Activated CD8-positive, alpha-beta memory T cell treated with anti-CD3 and anti-CD28 coated beads, Interleukin-2, amount 50 U/mL, for 4 hours (primary cell): Measurements from ENCODE around the gene RTP4.
"Not testable (repeated sequence)": the region's sequence is repeated elsewhere in the genome, so short reads cannot be mapped to it uniquely, and the experiment has no call there.

ENCODE experiments used
- DNase-seq: peaks from one replicate; pipeline ENCODE4 v3.0.0-alpha.2; 2020

The RTP4 gene

GRCh38 chr3:187370051-187370450 is 1.9 kb downstream of the RTP4 start:
- DNase-seq: no peak

GRCh38 chr3:187375581-187375980 is 7.4 kb downstream of the RTP4 start:
- no peak for DNase-seq

- DNase-seq: no peak
Observed at GRCh38 chr3:187377842-187378241, 9.7 kb downstream of the RTP4 start.

- DNase-seq: no peak
Observed at GRCh38 chr3:187382609-187383151, 14.5 kb downstream of the RTP4 start.

- DNase-seq: no peak
Observed at GRCh38 chr3:187383246-187383645, 15.1 kb downstream of the RTP4 start.

GRCh38 chr3:187385296-187385695 is 17.1 kb downstream of the RTP4 start:
- DNase-seq: no peak

- DNase-seq: no peak
Observed at GRCh38 chr3:187396661-187397060, 28.5 kb downstream of the RTP4 start.

GRCh38 chr3:187398955-187399354 is 30.8 kb downstream of the RTP4 start:
- no peak for DNase-seq

- no peak for DNase-seq
Observed at GRCh38 chr3:187400756-187401155, 32.6 kb downstream of the RTP4 start.

GRCh38 chr3:187401856-187402255 is 33.7 kb downstream of the RTP4 start:
- DNase-seq: no peak

- DNase-seq: no peak
Observed at GRCh38 chr3:187403768-187404288, 35.6 kb downstream of the RTP4 start.

GRCh38 chr3:187406927-187407326 is 38.7 kb downstream of the RTP4 start:
- no peak for DNase-seq

- not testable (repeated sequence) for DNase-seq
Observed at GRCh38 chr3:187411991-187412781, 44.0 kb downstream of the RTP4 start.
